Spleen (tissue), 11 donors: ENCODE data around the gene MRPL36. TPM values are rescaled to one million over a fixed set of nuclear protein-coding genes. Genes with fewer than 3 reads are reported as not detected.
A peak's percentile ranks its signal among the peaks of the same experiment; 100 is the strongest.

Experiments
- DNase-seq: peaks from one replicate; pipeline ENCODE4 v3.0.0-alpha.2; 2020
- H3K27ac ChIP-seq, 8 donors: fragments of 200-600 bp; sonication (generic) in 7 of 8; 1 replicate in 4 of 8; 2 replicates in 4 of 8; pipeline versions ENCODE4 v1.5.0 to v1.8.0; 2016 to 2021; ENCODE audit warnings: inconsistent platforms in 4 of 8, mild to moderate bottlenecking in 4 of 8, moderate library complexity in 1 of 8
- H3K27me3 ChIP-seq, 7 donors: fragments of 200-600 bp; sonication (generic) in 6 of 7; replicated peaks in 1 of 7; 1 replicate in 4 of 7; 2 replicates in 3 of 7; pipeline versions ENCODE4 v1.5.0 to v1.8.0; 2016 to 2021; ENCODE audit warnings: inconsistent platforms in 3 of 7, mild to moderate bottlenecking in 1 of 7
- H3K36me3 ChIP-seq, 6 donors: fragments of 200-600 bp; sonication (generic) in 5 of 6; 1 replicate in 4 of 6; 2 replicates in 2 of 6; pipeline versions ENCODE4 v1.5.0 to v1.8.0; 2016 to 2021; ENCODE audit warnings: inconsistent platforms in 2 of 6
- H3K4me1 ChIP-seq, 6 donors: fragments of 200-600 bp; sonication (generic) in 5 of 6; 1 replicate in 3 of 6; 2 replicates in 3 of 6; pipeline versions ENCODE4 v1.5.0 to v1.8.0; 2016 to 2021; ENCODE audit warnings: inconsistent platforms in 3 of 6
- H3K4me3 ChIP-seq, 8 donors: fragments of 200-600 bp; sonication (generic) in 7 of 8; 1 replicate in 4 of 8; 2 replicates in 4 of 8; pipeline versions ENCODE4 v1.5.0 to v1.8.0; 2016 to 2021; ENCODE audit warnings: inconsistent platforms in 4 of 8, mild to moderate bottlenecking in 4 of 8, moderate library complexity in 2 of 8
- H3K9me3 ChIP-seq, 8 donors: fragments of 200-600 bp; sonication (generic) in 7 of 8; 1 replicate in 4 of 8; 2 replicates in 4 of 8; pipeline versions ENCODE4 v1.5.0 to v1.8.0; 2016 to 2021; ENCODE audit warnings: inconsistent platforms in 4 of 8
- CTCF ChIP-seq, 11 experiments: fragments of 200-600 bp in 7 of 11; fragments of 450-650 bp in 4 of 11; sonication (generic) in 4 of 11; IDR thresholded peaks in 8 of 11; conservative IDR thresholded peaks in 3 of 11; 1 replicate in 7 of 11; 2 replicates in 4 of 11; pipeline versions ENCODE4 v1.4.0 to v1.8.0; 2016 to 2021; ENCODE audit warnings: antibody characterized with exemption in 11 of 11, inconsistent platforms in 4 of 11, mild to moderate bottlenecking in 1 of 11
- POLR2A ChIP-seq, 3 donors: fragments of 450-650 bp; IDR thresholded peaks; one replicate each; pipeline ENCODE4 v1.5.1; 2017; ENCODE audit warnings: antibody characterized with exemption in 3 of 3, mild to moderate bottlenecking in 1 of 3
- POLR2AphosphoS5 ChIP-seq, 3 donors: sonication (generic); formaldehyde crosslinking; IDR thresholded peaks; one replicate each; pipeline ENCODE4 v1.5.1; 2017; ENCODE audit warnings: antibody characterized with exemption in 3 of 3
- WGBS, 5 donors: extraction: QIAGEN DNeasy Blood & Tissue Kit in 3 of 5; methylation state at CpG; one replicate each; pipeline versions ENCODE4 v1.1.5 to v1.1.7; 2013 to 2018; 5-methylcytosine and 5-hydroxymethylcytosine counted together
- intact Hi-C: fragments of 100-400 bp; cut with DNase I; formaldehyde crosslinking; loops from one replicate; pipeline ENCODE4 v1.15.0; 2023; ENCODE audit warnings: low total_unique reads
- polyA plus RNA-seq, 3 donors: library from polyadenylated mRNA; stranded (reverse); fragments of 200-250 nt; gene quantifications; one replicate each; pipeline ENCODE4 v1.2.1, GENCODE V29; 2013
- total RNA-seq, 7 donors: library from RNA; depleted of rRNA in 3 of 7; stranded (reverse); fragments of >200 nt in 3 of 7; fragmentation: NEBNext Ultra II Directional in 4 of 7; extraction: Animal tissue kit (Norgen Biotek cat#: 25700) in 4 of 7; gene quantifications; one replicate each; pipeline versions ENCODE4 v1.1.0 to v1.2.1, GENCODE V29; 2016 to 2021
- donor health status: healthy with polysubstance abuse.
- donor health status: DM: no; HTN: no; CAD: no; lungs with moderate emphysema.
- donor health status: DM: no; HTN: no; CAD: no.
- donor health status: Bipolar disorder and iron deficiency.
- donor health status: healthy.
- donor health status: DM: no; HTN: no; CAD: no.
- donor health status: DM: yes; HTN: yes; CAD: no.

Gene MRPL36
- total and polyA plus RNA-seq, 10 donors, result 20.3 to 77.3 (median 35.9) TPM

- TF ChIP-seq POLR2AphosphoS5 (IDR thresholded peaks at IDR 0.05) (no peak), POLR2A (IDR thresholded peaks at IDR 0.05) (no peak), CTCF (IDR thresholded peaks at IDR 0.05 in 8 of 11, conservative IDR thresholded peaks at IDR 0.05 in 3 of 11) (no peak)
- 80 to 91% (median 87%) methylated on average over 18 to 19 of the region's 19 CpGs for WGBS, 5 donors
- Histone ChIP-seq H3K36me3 (no peaks in the 10 kb centered on the region), H3K9me3 (no peaks in the 10 kb centered on the region), H3K4me1 (no peaks in the 10 kb centered on the region), H3K27me3 (peaks cover 0 to 56% (median 0%) of the 10 kb centered on the region in 7 donors), H3K27ac (no peak overlapping the region), H3K4me3 (no peak overlapping the region)
- DNase-seq, result peak; percentile 53
- intact Hi-C loops, result loop anchor here (10.0 kb wide), 1 partner anchor 275 kb away; no protein-coding TSS in a partner anchor
Observed at GRCh38 chr5:1749346-1750124, 50.1 kb downstream of the MRPL36 start.

GRCh38 chr5:1748845-1749244, 50.8 kb downstream of the MRPL36 start:
- Histone ChIP-seq H3K36me3 (no peaks in the 10 kb centered on the region), H3K4me3 (no peak overlapping the region), H3K27me3 (peaks cover 0 to 61% (median 0%) of the 10 kb centered on the region in 7 donors), H3K4me1 (no peaks in the 10 kb centered on the region), H3K27ac (no peak overlapping the region), H3K9me3 (no peaks in the 10 kb centered on the region)
- no peak for TF ChIP-seq CTCF (IDR thresholded peaks at IDR 0.05 in 8 of 11, conservative IDR thresholded peaks at IDR 0.05 in 3 of 11)
- TF ChIP-seq POLR2A (IDR thresholded peaks at IDR 0.05), result no peak
- no peak for TF ChIP-seq POLR2AphosphoS5 (IDR thresholded peaks at IDR 0.05)
- peak; percentile 35 for DNase-seq
- WGBS, 5 donors, result 83 to 93% (median 85%) methylated on average over 19 of the region's 19 CpGs
- intact Hi-C loops, result loop anchor here (10.0 kb wide), 1 partner anchor 276 kb away; no protein-coding TSS in a partner anchor

Other genes starting within 250 kb of the MRPL36 start
- gene NDUFS6, start 1.6 kb upstream of the MRPL36 start, total RNA-seq, result 10 to 100 TPM; 18.2 to 38.4 (median 25.1) TPM
- 10 to 100 TPM; 36.7 to 74.2 (median 49.3) TPM for gene NDUFS6, start 1.6 kb upstream of the MRPL36 start, polyA plus RNA-seq
- not detected for gene IRX4, start 83.1 kb upstream of the MRPL36 start, total RNA-seq
- under 1 TPM in 1 of 3 donors, not detected in 2; 0.05 TPM for gene IRX4, start 83.1 kb upstream of the MRPL36 start, polyA plus RNA-seq